Body of pancreas (tissue), 4 donors: Measurements from ENCODE around the gene APH1B. TPM values are rescaled to one million over a fixed set of nuclear protein-coding genes. Genes with fewer than 3 reads are reported as not detected.
A peak's percentile ranks its signal among the peaks of the same experiment; 100 is the strongest.

Experiments
- ATAC-seq: fragments of 150-250 bp; one replicate; pipeline ENCODE4 v1.9.1; 2016
- DNase-seq, 4 donors: peaks; one replicate each; pipeline ENCODE4 v3.0.0-alpha.2; 2019
- H3K27ac ChIP-seq, 4 donors: fragments of 200-600 bp; sonication (generic); 1 replicate in 3 of 4; 2 replicates in 1 of 4; pipeline versions ENCODE4 v1.5.1 to v1.6.1; 2016 to 2019; ENCODE audit warnings: mild to moderate bottlenecking in 1 of 4, mixed read lengths in 1 of 4, moderate library complexity in 1 of 4
- H3K27me3 ChIP-seq, 2 donors: fragments of 200-600 bp; sonication (generic); one replicate each; pipeline ENCODE4 v1.6.0; 2016; ENCODE audit warnings: mild to moderate bottlenecking in 1 of 2
- H3K36me3 ChIP-seq, 2 donors: fragments of 200-600 bp; sonication (generic); replicated peaks in 1 of 2; 2 replicates each; pipeline ENCODE4 v1.5.1; 2016; ENCODE audit warnings: low read depth in 2 of 2; ENCODE audit not compliant: insufficient read depth in 1 of 2
- H3K4me1 ChIP-seq: fragments of 200-600 bp; sonication (generic); one replicate; pipeline ENCODE4 v1.6.0; 2016
- H3K4me3 ChIP-seq, 2 donors: fragments of 200-600 bp; sonication (generic); 1 replicate in 1 of 2; 2 replicates in 1 of 2; pipeline ENCODE4 v1.5.1; 2016 to 2019
- H3K9me3 ChIP-seq, 3 donors: fragments of 200-600 bp; sonication (generic); 1 replicate in 2 of 3; 2 replicates in 1 of 3; pipeline ENCODE4 v1.5.1; 2016
- POLR2A ChIP-seq, 3 donors: fragments of 450-650 bp; IDR thresholded peaks; one replicate each; pipeline ENCODE4 v1.6.1; 2016; ENCODE audit warnings: antibody characterized with exemption in 3 of 3, mild to moderate bottlenecking in 2 of 3
- WGBS, 2 donors: methylation state at CpG; one replicate each; pipeline ENCODE4 v1.1.5; 2017; 5-methylcytosine and 5-hydroxymethylcytosine counted together
- intact Hi-C: fragments of 100-400 bp; cut with DNase I; formaldehyde crosslinking; loops from one replicate; pipeline ENCODE4 v1.15.1; 2023
- total RNA-seq, 2 donors: library from RNA; depleted of rRNA; stranded (reverse); fragments of >200 nt; gene quantifications; one replicate each; pipeline ENCODE4 v1.1.0, GENCODE V29; 2016
- TF ChIP-seq, protein P1 (sequence below), 7 experiments: fragments of 450-650 bp in 4 of 7; fragments of 200-600 bp in 3 of 7; sonication (generic) in 3 of 7; IDR thresholded peaks; one replicate each; pipeline ENCODE4 v1.5.1; 2016 to 2019; ENCODE audit warnings: antibody characterized with exemption in 7 of 7

Gene APH1B
- total RNA-seq, 2 donors from 2014 or later: 6.9 to 12.7 TPM

DNA sequence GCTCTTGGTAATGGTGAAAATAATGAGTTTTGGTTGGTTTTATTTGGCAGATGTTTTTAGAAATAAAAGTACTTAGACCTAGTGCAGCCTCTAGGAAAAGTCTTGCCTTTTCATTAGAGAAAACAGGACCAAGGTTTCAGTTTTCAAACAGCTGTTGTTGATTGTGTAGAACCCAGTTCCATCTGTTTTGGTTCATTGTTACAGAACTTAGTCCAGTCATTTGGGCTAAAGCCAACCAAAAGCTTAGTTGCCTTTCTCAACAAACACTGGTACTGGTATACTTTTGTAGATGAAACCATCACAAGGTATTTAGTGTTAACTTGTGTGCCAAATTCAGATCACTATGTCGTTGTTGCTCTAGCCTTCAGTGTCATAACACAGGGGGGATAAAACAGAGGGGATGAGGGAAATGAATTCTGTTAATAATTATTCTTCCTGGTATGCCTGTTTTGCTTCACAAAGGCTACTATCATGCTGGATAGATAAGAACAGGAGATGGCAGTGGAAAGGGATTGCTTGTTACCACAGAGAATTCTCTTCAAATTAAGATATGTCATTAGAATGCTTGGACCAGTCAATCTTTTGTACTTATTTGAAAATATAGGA lies 12.6 kb upstream of the APH1B start:
- no peak for TF ChIP-seq POLR2A (IDR thresholded peaks at IDR 0.05)
- TF ChIP-seq, protein P1, sequence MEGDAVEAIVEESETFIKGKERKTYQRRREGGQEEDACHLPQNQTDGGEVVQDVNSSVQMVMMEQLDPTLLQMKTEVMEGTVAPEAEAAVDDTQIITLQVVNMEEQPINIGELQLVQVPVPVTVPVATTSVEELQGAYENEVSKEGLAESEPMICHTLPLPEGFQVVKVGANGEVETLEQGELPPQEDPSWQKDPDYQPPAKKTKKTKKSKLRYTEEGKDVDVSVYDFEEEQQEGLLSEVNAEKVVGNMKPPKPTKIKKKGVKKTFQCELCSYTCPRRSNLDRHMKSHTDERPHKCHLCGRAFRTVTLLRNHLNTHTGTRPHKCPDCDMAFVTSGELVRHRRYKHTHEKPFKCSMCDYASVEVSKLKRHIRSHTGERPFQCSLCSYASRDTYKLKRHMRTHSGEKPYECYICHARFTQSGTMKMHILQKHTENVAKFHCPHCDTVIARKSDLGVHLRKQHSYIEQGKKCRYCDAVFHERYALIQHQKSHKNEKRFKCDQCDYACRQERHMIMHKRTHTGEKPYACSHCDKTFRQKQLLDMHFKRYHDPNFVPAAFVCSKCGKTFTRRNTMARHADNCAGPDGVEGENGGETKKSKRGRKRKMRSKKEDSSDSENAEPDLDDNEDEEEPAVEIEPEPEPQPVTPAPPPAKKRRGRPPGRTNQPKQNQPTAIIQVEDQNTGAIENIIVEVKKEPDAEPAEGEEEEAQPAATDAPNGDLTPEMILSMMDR (IDR thresholded peaks at IDR 0.05): no peak
- Histone ChIP-seq H3K4me3 (no peak overlapping the region), H3K9me3 (no peaks in the 10 kb centered on the region), H3K4me1 (no peaks in the 10 kb centered on the region), H3K27me3 (no peaks in the 10 kb centered on the region), H3K36me3 (no peaks in the 10 kb centered on the region), H3K27ac (peak overlapping the region in 1 of 4 donors; percentile 41)
- WGBS, 2 donors: 47 to 53% methylated on average over 1 of the region's 1 CpG
- intact Hi-C loops: no loop called here
- DNase-seq (no peak), ATAC-seq (peak; percentile 33)

DNA sequence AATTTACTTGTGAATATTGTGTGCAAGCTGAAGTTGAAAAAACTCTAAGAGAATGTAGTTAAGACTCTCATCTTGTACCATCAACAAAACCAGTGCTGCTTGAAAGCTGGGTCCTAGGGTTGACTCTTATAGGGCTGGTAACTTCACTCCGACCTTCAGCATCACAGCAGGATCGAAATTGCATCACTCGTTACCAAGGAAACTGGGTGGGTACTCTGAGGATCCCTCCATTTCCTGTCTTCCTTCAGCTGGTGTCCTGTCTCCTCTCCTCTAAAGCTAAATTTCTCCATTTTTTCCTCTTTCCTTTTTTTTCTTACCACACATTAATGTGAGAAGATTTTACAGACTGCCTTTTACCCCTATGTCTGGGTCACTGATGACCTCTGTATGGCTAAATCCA lies 3.0 kb upstream of the APH1B start:
- H3K9me3 ChIP-seq: no peaks in the 10 kb centered on the region
- TF ChIP-seq, protein P1 (IDR thresholded peaks at IDR 0.05): no peak
- no peak for TF ChIP-seq POLR2A (IDR thresholded peaks at IDR 0.05)
- intact Hi-C loops: no loop called here
- H3K4me3 ChIP-seq: no peak overlapping the region
- WGBS, 2 donors: 82 to 89% methylated on average over 3 of the region's 3 CpGs
- H3K27ac ChIP-seq: no peak overlapping the region
- DNase-seq (no peak), ATAC-seq (no peak)
- peaks cover 10% of the 10 kb centered on the region for H3K4me1 ChIP-seq
- H3K27me3 ChIP-seq: no peaks in the 10 kb centered on the region
- no peaks in the 10 kb centered on the region for H3K36me3 ChIP-seq

DNA sequence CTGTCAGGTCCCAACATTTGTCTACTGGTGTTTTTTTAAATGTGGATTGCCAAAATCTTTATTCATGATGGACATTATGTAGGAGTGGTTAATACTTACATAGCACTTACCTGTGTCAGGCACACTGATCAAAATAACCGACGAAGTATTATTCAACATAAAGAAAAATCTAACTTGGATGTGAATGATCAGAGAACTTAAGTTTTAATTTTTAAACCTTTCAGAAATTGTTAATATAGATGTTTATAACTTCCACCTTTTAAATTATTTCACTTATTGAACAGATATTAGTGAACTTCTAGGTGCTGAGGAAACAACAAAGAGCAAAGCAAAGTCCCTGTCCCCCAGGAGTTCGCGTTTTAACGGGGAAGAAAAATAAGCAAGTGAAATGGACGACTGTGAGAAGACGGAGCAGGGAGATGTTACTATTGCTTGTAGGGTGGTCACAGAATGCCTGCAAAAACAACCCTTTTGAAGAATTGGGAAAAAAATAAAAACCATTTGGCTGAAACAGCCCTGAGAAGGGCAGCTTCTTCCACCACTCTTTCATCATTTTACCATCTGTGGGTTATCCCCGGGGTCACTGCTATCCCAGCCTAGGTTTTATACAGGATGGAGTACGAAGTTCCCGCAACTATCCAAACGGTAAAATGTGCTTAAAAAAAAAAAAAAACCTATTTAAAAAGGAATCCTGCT lies 915 bp upstream of the APH1B start:
- intact Hi-C loops: no loop called here
- DNase-seq: no peak
- WGBS, 2 donors: 5 to 6% methylated on average over 11 of the region's 11 CpGs
- no peak for TF ChIP-seq POLR2A (IDR thresholded peaks at IDR 0.05)
- TF ChIP-seq, protein P1 (IDR thresholded peaks at IDR 0.05): no peak
- no peaks in the 10 kb centered on the region for H3K27me3 ChIP-seq
- H3K4me1 ChIP-seq: peaks cover 10% of the 10 kb centered on the region
- no peaks in the 10 kb centered on the region for H3K36me3 ChIP-seq
- H3K4me3 ChIP-seq: peak overlapping the region; percentile 30 to 43
- no peak for ATAC-seq
- H3K9me3 ChIP-seq: no peaks in the 10 kb centered on the region
- peak overlapping the region in 3 of 4 donors; percentile 65 to 85 (median 74) for H3K27ac ChIP-seq

DNA sequence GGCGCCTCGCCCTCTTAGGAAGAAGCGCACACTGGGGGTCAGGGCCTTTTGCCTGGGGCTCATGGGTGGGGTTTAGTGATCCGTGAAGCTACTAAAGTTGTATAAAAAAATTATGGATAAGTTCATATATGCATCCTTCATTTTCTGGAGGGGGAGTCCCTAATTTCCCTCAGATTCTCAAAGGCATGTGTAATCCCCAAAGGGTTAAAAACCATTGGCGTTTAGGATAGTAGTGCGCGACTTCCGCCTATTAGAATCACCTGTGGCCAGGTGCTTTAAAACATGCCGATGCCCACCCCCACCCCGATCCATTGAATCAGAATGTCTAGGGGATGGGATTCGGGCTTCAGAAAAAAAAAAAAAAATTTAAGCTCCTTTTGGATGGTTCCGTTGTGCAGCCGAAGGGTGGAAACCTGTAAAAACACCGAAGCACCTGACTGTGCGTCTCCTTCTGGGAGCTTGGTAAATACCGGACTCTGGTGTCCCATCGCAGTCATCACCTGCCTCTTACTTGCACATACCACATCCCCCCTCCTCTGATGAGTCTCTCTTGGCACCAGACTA lies 570 bp downstream of the APH1B start:
- no peaks in the 10 kb centered on the region for H3K36me3 ChIP-seq
- DNase-seq: peak in 2 of 4 donors; percentile 13 to 22
- 5 to 6% methylated on average over 17 of the region's 17 CpGs for WGBS, 2 donors
- intact Hi-C loops: no loop called here
- H3K27me3 ChIP-seq: no peaks in the 10 kb centered on the region
- TF ChIP-seq, protein P1 (IDR thresholded peaks at IDR 0.05): no peak
- TF ChIP-seq POLR2A (IDR thresholded peaks at IDR 0.05): no peak
- H3K4me1 ChIP-seq: peaks cover 10% of the 10 kb centered on the region
- H3K27ac ChIP-seq: peak overlapping the region; percentile 56 to 85 (median 69)
- no peaks in the 10 kb centered on the region for H3K9me3 ChIP-seq
- H3K4me3 ChIP-seq: peak overlapping the region; percentile 66 to 68
- peak; percentile 17 for ATAC-seq
